Pancreas (tissue), 10 donors: Measurements from ENCODE around the gene PDZD2. TPM values are rescaled to one million over a fixed set of nuclear protein-coding genes. Genes with fewer than 3 reads are reported as not detected.
A peak's percentile ranks its signal among the peaks of the same experiment; 100 is the strongest.

Experiments
- ATAC-seq, 4 donors: fragments of 200-7000 bp; cut with Tn5 transposase; one replicate each; pipeline versions ENCODE4 v1.8.0 to v1.9.1; 2020; ENCODE audit warnings: mild to moderate bottlenecking in 4 of 4, moderate library complexity in 4 of 4
- DNase-seq, 6 donors: peaks; one replicate each; pipeline ENCODE4 v3.0.0-alpha.2; 2020
- FAIRE-seq: peaks from 2 replicates; lab custom pipeline; 2012; peaks lifted over from hg19 to GRCh38; lab: Jason Lieb, UNC
- H3K27ac ChIP-seq, 4 donors: fragments of 200-600 bp; sonication (generic); 1 replicate in 3 of 4; 2 replicates in 1 of 4; pipeline versions ENCODE4 v1.5.0 to v1.8.0; 2020
- H3K27me3 ChIP-seq, 4 donors: fragments of 200-600 bp; one replicate each; pipeline ENCODE4 v1.8.0; 2021
- H3K36me3 ChIP-seq, 3 donors: fragments of 200-600 bp; sonication (generic) in 1 of 3; one replicate each; pipeline versions ENCODE4 v1.5.0 to v1.8.0; 2020 to 2021
- H3K4me1 ChIP-seq, 3 donors: fragments of 200-600 bp; one replicate each; pipeline ENCODE4 v1.8.0; 2021
- H3K4me3 ChIP-seq, 4 donors: fragments of 200-600 bp; sonication (generic) in 2 of 4; one replicate each; pipeline versions ENCODE4 v1.5.0 to v1.8.0; 2020 to 2021
- H3K9me3 ChIP-seq, 4 donors: fragments of 200-600 bp; one replicate each; pipeline ENCODE4 v1.8.0; 2021
- WGBS, 2 donors: extraction: QIAGEN DNeasy Blood & Tissue Kit; methylation state at CpG; one replicate each; pipeline ENCODE4 v1.1.7; 2013; 5-methylcytosine and 5-hydroxymethylcytosine counted together
- intact Hi-C, 3 donors: fragments of 100-400 bp; cut with DNase I; formaldehyde crosslinking; loops; one replicate each; pipeline versions ENCODE4 v1.11.1 to v1.14.2; 2022
- polyA plus RNA-seq, 2 donors: library from polyadenylated mRNA; stranded (reverse); fragments of 200-250 nt; gene quantifications; one replicate each; pipeline ENCODE4 v1.2.3, GENCODE V29; 2013
- total RNA-seq, 6 donors: library from RNA; stranded (reverse); fragmentation: NEBNext Ultra II Directional in 4 of 6; extraction: Animal tissue kit (Norgen Biotek cat#: 25700) in 4 of 6; gene quantifications; one replicate each; pipeline versions ENCODE4 v1.2.1 to v1.2.4, GENCODE V29; 2021 to 2023
- TF ChIP-seq, protein P1 (sequence below), 4 donors: fragments of 200-600 bp; sonication (generic) in 3 of 4; IDR thresholded peaks; one replicate each; pipeline versions ENCODE4 v1.5.0 to v1.8.0; 2021; ENCODE audit warnings: antibody characterized with exemption in 4 of 4
- donor health status: healthy with polysubstance abuse.
- donor health status: DM: no; HTN: no; CAD: no; lungs with moderate emphysema.
- donor health status: DM: no; HTN: no; CAD: no.
- donor health status: control.
- donor health status: control.
- donor health status: Bipolar disorder and iron deficiency.
- donor health status: DM: yes; HTN: yes; CAD: no.
- donor health status: DM: no; HTN: no; CAD: no.
- donor health status: DM: no; HTN: no; CAD: no.
- donor health status: DM: yes; HTN: yes; CAD: no.

The PDZD2 gene
- total and polyA plus RNA-seq, 8 donors: 1.4 to 4.5 (median 3.3) TPM

DNA sequence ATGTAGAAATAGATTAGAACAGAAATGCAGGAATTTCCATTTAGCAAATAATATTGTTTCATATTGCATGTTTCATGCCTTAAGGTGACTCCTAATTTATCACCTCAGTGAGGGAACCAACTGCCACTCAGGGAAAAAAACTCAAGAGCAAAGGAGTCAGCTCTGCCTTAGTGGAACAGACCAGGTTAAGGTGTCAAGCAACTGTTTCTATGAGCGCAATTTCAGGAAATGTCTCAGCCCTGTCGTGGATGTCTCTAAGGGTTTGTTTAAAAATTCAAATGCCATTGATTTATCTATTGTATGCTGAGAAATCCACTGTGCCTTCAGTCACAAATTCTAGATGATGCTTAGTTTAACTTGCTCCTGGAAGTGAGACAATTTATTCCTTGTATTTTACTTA is 34.7 kb upstream of the PDZD2 start:
- H3K4me1 ChIP-seq: no peaks in the 10 kb centered on the region
- ATAC-seq (no peak), DNase-seq (no peak), FAIRE-seq (no peak)
- H3K27ac ChIP-seq: no peak overlapping the region
- H3K9me3 ChIP-seq: no peaks in the 10 kb centered on the region
- no peaks in the 10 kb centered on the region for H3K27me3 ChIP-seq
- TF ChIP-seq, protein P1, sequence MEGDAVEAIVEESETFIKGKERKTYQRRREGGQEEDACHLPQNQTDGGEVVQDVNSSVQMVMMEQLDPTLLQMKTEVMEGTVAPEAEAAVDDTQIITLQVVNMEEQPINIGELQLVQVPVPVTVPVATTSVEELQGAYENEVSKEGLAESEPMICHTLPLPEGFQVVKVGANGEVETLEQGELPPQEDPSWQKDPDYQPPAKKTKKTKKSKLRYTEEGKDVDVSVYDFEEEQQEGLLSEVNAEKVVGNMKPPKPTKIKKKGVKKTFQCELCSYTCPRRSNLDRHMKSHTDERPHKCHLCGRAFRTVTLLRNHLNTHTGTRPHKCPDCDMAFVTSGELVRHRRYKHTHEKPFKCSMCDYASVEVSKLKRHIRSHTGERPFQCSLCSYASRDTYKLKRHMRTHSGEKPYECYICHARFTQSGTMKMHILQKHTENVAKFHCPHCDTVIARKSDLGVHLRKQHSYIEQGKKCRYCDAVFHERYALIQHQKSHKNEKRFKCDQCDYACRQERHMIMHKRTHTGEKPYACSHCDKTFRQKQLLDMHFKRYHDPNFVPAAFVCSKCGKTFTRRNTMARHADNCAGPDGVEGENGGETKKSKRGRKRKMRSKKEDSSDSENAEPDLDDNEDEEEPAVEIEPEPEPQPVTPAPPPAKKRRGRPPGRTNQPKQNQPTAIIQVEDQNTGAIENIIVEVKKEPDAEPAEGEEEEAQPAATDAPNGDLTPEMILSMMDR (IDR thresholded peaks at IDR 0.05): no peak
- no peak overlapping the region for H3K4me3 ChIP-seq
- H3K36me3 ChIP-seq: no peaks in the 10 kb centered on the region
- 41 to 44% methylated on average over 2 of the region's 2 CpGs for WGBS, 2 donors
- intact Hi-C loops: no loop called here

DNA sequence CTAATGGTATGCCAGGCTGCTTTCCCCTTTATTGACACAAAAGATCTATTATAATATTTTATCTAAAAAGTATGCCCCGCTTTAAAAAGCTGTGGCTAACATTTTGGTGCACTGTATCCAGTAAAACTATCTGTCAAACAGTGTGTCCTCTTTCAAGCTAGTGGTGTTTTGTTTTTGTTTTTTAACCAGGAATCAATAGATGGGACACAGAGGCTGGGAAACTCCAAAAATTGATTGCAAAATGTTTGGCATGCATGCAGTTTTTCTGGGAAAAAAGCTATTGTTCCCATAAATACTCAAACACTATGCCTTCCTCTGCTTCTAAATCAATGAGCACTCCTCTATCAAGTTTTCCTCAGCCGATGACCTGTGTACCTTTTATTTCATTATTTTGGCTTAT is 34.3 kb upstream of the PDZD2 start:
- intact Hi-C loops: no loop called here
- ATAC-seq (no peak), DNase-seq (no peak), FAIRE-seq (no peak)
- H3K4me1 ChIP-seq: no peaks in the 10 kb centered on the region
- no peaks in the 10 kb centered on the region for H3K27me3 ChIP-seq
- H3K9me3 ChIP-seq: no peaks in the 10 kb centered on the region
- TF ChIP-seq, protein P1 (IDR thresholded peaks at IDR 0.05): no peak
- WGBS, 2 donors: 33 to 37% methylated on average over 2 of the region's 2 CpGs
- no peak overlapping the region for H3K27ac ChIP-seq
- no peaks in the 10 kb centered on the region for H3K36me3 ChIP-seq
- no peak overlapping the region for H3K4me3 ChIP-seq

GRCh38 chr5:31605920-31606319 is 33.0 kb upstream of the PDZD2 start:
- no peaks in the 10 kb centered on the region for H3K4me1 ChIP-seq
- no peak for FAIRE-seq
- H3K4me3 ChIP-seq: no peak overlapping the region
- DNase-seq: no peak
- H3K9me3 ChIP-seq: no peaks in the 10 kb centered on the region
- TF ChIP-seq, protein P1 (IDR thresholded peaks at IDR 0.05): no peak
- no peaks in the 10 kb centered on the region for H3K36me3 ChIP-seq
- 75 to 94% methylated on average over 1 of the region's 1 CpG for WGBS, 2 donors
- H3K27me3 ChIP-seq: no peaks in the 10 kb centered on the region
- no peak overlapping the region for H3K27ac ChIP-seq
- no peak for ATAC-seq
- intact Hi-C loops: no loop called here

DNA sequence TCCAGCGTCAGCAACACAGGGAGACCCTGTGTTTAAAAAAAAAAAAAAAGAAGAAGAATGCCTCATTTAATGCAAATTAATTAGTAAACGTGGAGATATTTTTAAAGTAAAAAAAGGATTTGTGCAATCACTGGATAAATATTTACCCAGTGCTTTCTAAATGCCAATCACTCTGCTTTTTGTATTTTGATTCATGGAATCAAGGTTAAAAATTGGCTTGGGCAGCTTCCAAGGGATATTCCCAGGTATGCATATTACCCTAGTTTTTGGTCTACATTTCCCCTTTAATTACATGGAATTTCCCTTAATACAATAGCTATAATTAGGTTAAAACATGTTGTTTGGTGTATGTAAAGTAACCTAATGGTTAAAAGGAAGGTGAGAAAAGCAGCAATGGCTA is 31.4 kb upstream of the PDZD2 start:
- Histone ChIP-seq H3K4me1 (no peaks in the 10 kb centered on the region), H3K27ac (no peak overlapping the region), H3K4me3 (no peak overlapping the region), H3K9me3 (no peaks in the 10 kb centered on the region), H3K27me3 (no peaks in the 10 kb centered on the region), H3K36me3 (no peaks in the 10 kb centered on the region)
- ATAC-seq (peak in 2 of 4 donors; percentile 48 to 55), DNase-seq (no peak), FAIRE-seq (no peak)
- 21 to 25% methylated on average over 2 of the region's 2 CpGs for WGBS, 2 donors
- TF ChIP-seq, protein P1 (IDR thresholded peaks at IDR 0.05): no peak
- intact Hi-C loops: no loop called here

DNA sequence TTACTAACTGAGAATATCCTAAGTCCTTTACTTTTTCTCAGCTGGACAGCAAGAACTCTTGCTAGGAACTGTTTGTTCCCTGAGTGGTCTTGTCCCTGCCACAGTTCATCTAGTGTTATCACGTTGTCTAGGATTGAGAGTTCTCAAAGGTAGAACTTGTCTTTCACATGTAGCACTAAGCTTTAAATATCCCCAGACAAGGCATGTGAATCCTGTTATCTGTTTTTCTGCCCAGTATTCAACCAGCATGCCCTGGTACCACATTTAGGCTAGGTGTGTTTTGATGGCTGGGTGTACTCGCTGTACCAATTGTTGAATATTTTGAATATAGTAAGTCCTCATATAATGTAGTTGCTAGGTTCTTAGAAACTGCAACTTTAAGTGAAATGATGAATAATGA is 27.9 kb upstream of the PDZD2 start:
- intact Hi-C loops: no loop called here
- Histone ChIP-seq H3K4me3 (no peak overlapping the region), H3K27me3 (no peaks in the 10 kb centered on the region), H3K36me3 (no peaks in the 10 kb centered on the region), H3K27ac (no peak overlapping the region), H3K9me3 (no peaks in the 10 kb centered on the region), H3K4me1 (no peaks in the 10 kb centered on the region)
- WGBS, 2 donors: 81 to 87% methylated on average over 2 of the region's 2 CpGs
- no peak for DNase-seq
- TF ChIP-seq, protein P1 (IDR thresholded peaks at IDR 0.05): no peak
- ATAC-seq: no peak
- FAIRE-seq: no peak
